GM23338 (cell line): ENCODE results near the gene TCP11X2.

Experiments used
- CREB1 ChIP-seq: fragments of 250-450 bp; sonication (Bioruptor Pico); IDR thresholded peaks from 2 replicates; pipeline ENCODE4 v1.5.0; 2020; ENCODE audit warnings: low read depth, mild to moderate bottlenecking, moderate library complexity
- CTCF ChIP-seq, 2 experiments: fragments of 200-600 bp in 1 of 2; sonication (generic) in 1 of 2; conservative IDR thresholded peaks; 2 replicates each; pipeline versions ENCODE4 v1.5.1 to v1.6.1; 2016 to 2017; ENCODE audit warnings: antibody characterized with exemption in 2 of 2, low read depth in 2 of 2, mild to moderate bottlenecking in 2 of 2, moderate library complexity in 1 of 2
- EZH2 ChIP-seq: fragments of 200-600 bp; sonication (generic); IDR thresholded peaks from one replicate; pipeline ENCODE4 v1.8.0; 2017; ENCODE audit warnings: antibody characterized with exemption, mild to moderate bottlenecking, low read depth; ENCODE audit not compliant: unreplicated experiment
- EZH2phosphoT487 ChIP-seq: fragments of 200-600 bp; sonication (generic); IDR thresholded peaks from one replicate; pipeline ENCODE4 v1.8.1; 2018; ENCODE audit warnings: antibody characterized with exemption; ENCODE audit not compliant: unreplicated experiment
- JUNB ChIP-seq: IDR thresholded peaks from one replicate; pipeline ENCODE4 v1.6.1; 2016; ENCODE audit warnings: antibody characterized with exemption; ENCODE audit not compliant: unreplicated experiment
- POLR2AphosphoS5 ChIP-seq: IDR thresholded peaks from 2 replicates; pipeline ENCODE4 v1.6.1; 2016; ENCODE audit warnings: antibody characterized with exemption, low read depth
- REST ChIP-seq: IDR thresholded peaks from one replicate; pipeline ENCODE4 v1.6.1; 2018; ENCODE audit warnings: antibody characterized with exemption; ENCODE audit not compliant: unreplicated experiment
- ZNF114 ChIP-seq: fragments of 250-450 bp; sonication (Bioruptor Pico); IDR thresholded peaks from 2 replicates; pipeline ENCODE4 v1.5.0; 2020; ENCODE audit warnings: mild to moderate bottlenecking, moderate library complexity
- TF ChIP-seq, protein P1 (sequence below): IDR thresholded peaks from 2 replicates; pipeline ENCODE4 v1.6.1; 2016; ENCODE audit warnings: antibody characterized with exemption

DNA sequence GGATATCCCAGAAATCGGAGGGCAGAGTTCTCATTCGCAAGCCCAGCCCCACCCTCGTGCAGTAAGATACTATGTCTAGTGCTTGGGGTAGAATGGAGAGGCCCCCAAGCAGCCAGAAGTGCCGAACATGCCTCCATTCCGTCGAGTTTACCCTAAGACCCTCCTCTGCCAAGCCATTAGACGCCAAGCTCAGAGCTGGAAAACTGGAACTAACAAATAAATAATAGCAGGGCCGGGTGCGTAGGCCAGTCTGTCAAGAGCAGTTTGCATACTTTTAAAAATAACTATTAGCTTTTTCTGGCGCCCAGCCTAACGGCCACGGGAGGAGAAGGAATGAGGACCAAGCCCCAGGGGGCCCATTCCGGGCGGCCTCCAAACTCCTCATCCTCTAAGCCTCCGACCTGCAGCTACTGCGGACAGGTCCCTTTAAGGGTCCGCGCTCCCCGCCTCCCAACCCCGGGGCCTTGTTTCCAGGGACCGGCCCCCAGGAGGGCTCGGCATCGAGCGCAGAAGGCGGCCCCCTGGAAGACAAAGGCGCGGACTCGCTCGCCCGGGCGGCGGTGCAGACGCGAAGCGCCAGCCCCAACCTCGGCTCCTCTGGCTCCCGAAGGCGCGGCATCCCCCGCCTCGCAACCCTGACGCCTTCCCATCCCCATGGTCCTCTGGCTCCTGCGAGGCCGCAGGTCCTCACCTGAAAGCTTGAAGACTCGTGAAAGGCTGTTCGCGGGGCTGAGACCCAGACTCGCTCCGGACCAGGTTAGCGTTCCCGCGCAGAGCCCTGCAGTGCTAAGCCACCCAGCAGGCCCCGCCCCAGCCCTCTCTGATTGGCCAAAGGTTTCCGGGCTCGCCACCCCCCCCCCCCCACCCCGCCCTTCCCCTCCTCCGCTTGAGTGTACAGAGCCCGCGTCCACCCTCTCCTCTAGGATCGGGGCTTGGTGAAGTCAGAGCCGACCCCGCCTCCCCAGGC is 44.6 kb upstream of the TCP11X2 start, which contains the start of gene TMSB15A:
- TF ChIP-seq CTCF (conservative IDR thresholded peaks at IDR 0.05; ENCODE audit: low read depth in 2 of 2) (no peak), EZH2 (no peak), ZNF114 (CRISPR knock-in tag) (no peak), POLR2AphosphoS5 (peak; percentile 73), CREB1 (no peak), JUNB (no peak), REST (no peak), EZH2phosphoT487 (no peak)
- TF ChIP-seq, protein P1, sequence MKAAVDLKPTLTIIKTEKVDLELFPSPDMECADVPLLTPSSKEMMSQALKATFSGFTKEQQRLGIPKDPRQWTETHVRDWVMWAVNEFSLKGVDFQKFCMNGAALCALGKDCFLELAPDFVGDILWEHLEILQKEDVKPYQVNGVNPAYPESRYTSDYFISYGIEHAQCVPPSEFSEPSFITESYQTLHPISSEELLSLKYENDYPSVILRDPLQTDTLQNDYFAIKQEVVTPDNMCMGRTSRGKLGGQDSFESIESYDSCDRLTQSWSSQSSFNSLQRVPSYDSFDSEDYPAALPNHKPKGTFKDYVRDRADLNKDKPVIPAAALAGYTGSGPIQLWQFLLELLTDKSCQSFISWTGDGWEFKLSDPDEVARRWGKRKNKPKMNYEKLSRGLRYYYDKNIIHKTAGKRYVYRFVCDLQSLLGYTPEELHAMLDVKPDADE: no peak
